Measurements from ENCODE around the gene ERGIC2. TPM values are rescaled to one million over a fixed set of nuclear protein-coding genes. Genes with fewer than 3 reads are reported as not detected.
A peak's percentile ranks its signal among the peaks of the same experiment; 100 is the strongest.
"Not testable (repeated sequence)": the region's sequence is repeated elsewhere in the genome, so short reads cannot be mapped to it uniquely, and the experiment has no call there.

Gene ERGIC2
- polyA plus RNA-seq, 4 donors = 100 to 123 (median 119) TPM

- DNase-seq (ENCODE audit: low read depth in 4 of 4, low spot score in 3 of 4) = no peak
These were observed 74.3 kb downstream of the ERGIC2 start for GRCh38 chr12:29306682-29307081.

- no peak for DNase-seq (ENCODE audit: low read depth in 4 of 4, low spot score in 3 of 4)
These were observed 74.7 kb downstream of the ERGIC2 start for GRCh38 chr12:29306266-29306665.

GRCh38 chr12:29304388-29304787 lies 76.6 kb downstream of the ERGIC2 start:
- DNase-seq (ENCODE audit: low read depth in 4 of 4, low spot score in 3 of 4) = no peak

GRCh38 chr12:29301114-29301513 lies 79.9 kb downstream of the ERGIC2 start:
- no peak for DNase-seq (ENCODE audit: low read depth in 4 of 4, low spot score in 3 of 4)

- no peak for DNase-seq (ENCODE audit: low read depth in 4 of 4, low spot score in 3 of 4)
These were observed 81.3 kb downstream of the ERGIC2 start for GRCh38 chr12:29299633-29300032.

GRCh38 chr12:29291226-29291625 lies 89.7 kb downstream of the ERGIC2 start:
- DNase-seq (ENCODE audit: low read depth in 4 of 4, low spot score in 3 of 4) = peak in 1 of 4 donors; percentile 20

- not testable (repeated sequence) for DNase-seq (ENCODE audit: low read depth in 4 of 4, low spot score in 3 of 4)
These were observed 90.5 kb downstream of the ERGIC2 start for GRCh38 chr12:29290475-29290874.

- no peak for DNase-seq (ENCODE audit: low read depth in 4 of 4, low spot score in 3 of 4)
These were observed 92.9 kb downstream of the ERGIC2 start for GRCh38 chr12:29288031-29288430.

GRCh38 chr12:29287622-29288021 lies 93.3 kb downstream of the ERGIC2 start:
- DNase-seq (ENCODE audit: low read depth in 4 of 4, low spot score in 3 of 4) = no peak

Other genes with a start within 250 kb of the ERGIC2 start
- 10 to 100 TPM; 38.2 to 48.0 (median 43.3) TPM for gene FAR2, start 231.9 kb downstream of the ERGIC2 start, polyA plus RNA-seq (ENCODE audit: insufficient read length in 4 of 4)
- under 1 TPM; 0.18 to 0.49 (median 0.40) TPM for gene OVCH1, start 116.5 kb upstream of the ERGIC2 start, polyA plus RNA-seq (ENCODE audit: insufficient read length in 4 of 4)